ENCODE results near the gene BPIFA3. TPM values are rescaled to one million over a fixed set of nuclear protein-coding genes. Genes with fewer than 3 reads are reported as not detected.

BPIFA3 gene
- not detected in 2 replicates for total RNA-seq

DNA sequence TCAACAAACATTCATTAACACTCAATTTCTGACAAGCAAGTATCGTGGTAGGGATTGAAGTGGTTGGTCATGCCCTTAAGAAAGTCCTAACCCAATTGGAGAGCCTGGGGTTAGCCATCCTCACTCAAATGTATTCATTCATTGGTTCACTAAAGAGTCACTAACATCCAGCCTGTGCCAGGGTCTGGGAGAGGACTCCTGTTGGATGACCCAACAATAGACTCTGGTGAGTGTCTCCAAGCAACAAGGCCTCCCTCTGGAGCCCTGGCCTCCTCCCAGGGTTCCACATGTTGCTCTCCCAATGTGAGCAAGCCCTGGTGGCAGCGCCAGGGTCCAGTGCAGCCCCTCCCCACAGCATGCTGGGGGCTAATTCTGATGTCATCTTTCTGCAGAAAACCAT is at the start of gene BPIFA3:
Gene BPIFA3 (plus strand): TSS at position 301 of the 400 bp plus-strand sequence. CDS start 185 bp downstream, outside the sequence.

GRCh38 chr20:33167859-33168258 is 49.3 kb upstream of the BPIFA3 start, which contains the start of gene BPIFA2:
Gene BPIFA2, plus strand, starts transcription at chr20:33168159. Its CDS starts 987 bp downstream, at chr20:33169146.

DNA sequence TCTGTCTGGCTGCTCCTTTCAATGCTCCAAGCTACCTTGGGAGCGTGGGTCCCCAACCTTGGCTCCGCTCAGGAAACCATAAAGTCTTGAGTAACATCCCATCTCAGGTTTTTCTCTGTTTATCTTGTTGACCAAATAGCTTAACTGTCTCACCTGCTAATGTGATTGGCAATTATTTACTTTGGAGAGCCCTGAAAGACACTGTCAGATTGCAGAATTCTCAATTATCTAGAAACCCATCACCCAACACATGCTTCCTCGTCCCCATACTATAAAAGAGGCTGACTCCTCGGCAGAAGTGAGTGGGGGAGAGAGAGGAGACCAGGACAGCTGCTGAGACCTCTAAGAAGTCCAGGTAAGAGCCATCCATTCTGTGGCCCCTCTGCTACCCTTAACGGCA is 18.5 kb downstream of the BPIFA3 start, which contains the start of gene BPIFA1:
Gene BPIFA1 (plus strand): TSS at position 301 of the 400 bp plus-strand sequence. CDS start 1,716 bp downstream, outside the sequence.

Other genes with a start within 250 kb of the BPIFA3 start
- gene SUN5, start 212.9 kb upstream of the BPIFA3 start, total RNA-seq: not detected in 2 replicates
- not detected in 2 replicates for gene BPIFB2, start 209.6 kb upstream of the BPIFA3 start, total RNA-seq
- gene BPIFB6, start 185.7 kb upstream of the BPIFA3 start, total RNA-seq: not detected in 2 replicates
- not detected in 2 replicates for gene BPIFB3, start 163.4 kb upstream of the BPIFA3 start, total RNA-seq
- not detected in 2 replicates for gene BPIFB4, start 137.7 kb upstream of the BPIFA3 start, total RNA-seq
- gene BPIFA2, start 49.2 kb upstream of the BPIFA3 start, total RNA-seq: not detected in 2 replicates
- not detected in 2 replicates for gene BPIFA1, start 18.6 kb downstream of the BPIFA3 start, total RNA-seq
- gene BPIFB1, start 65.9 kb downstream of the BPIFA3 start, total RNA-seq: not detected in 2 replicates
- gene CDK5RAP1, start 184.2 kb downstream of the BPIFA3 start, total RNA-seq: 17.2 and 23.4 TPM in 2 replicates
- 14.4 and 29.9 TPM in 2 replicates for gene SNTA1, start 226.4 kb downstream of the BPIFA3 start, total RNA-seq